HG03378 (cell line): ENCODE measurements around the gene SH3D21.

Source experiments
- ATAC-seq: cut with Tn5 transposase; IDR thresholded peaks from one replicate; pipeline ENCODE4 v1.9.1; 2021; ENCODE audit warnings: mild to moderate bottlenecking, moderate library complexity; ENCODE audit not compliant: unreplicated experiment

The SH3D21 gene

GRCh38 chr1:36303244-36303643 is 2.9 kb upstream of the SH3D21 start:
- no peak for ATAC-seq

GRCh38 chr1:36303650-36304360 is 2.4 kb upstream of the SH3D21 start:
- no peak for ATAC-seq

GRCh38 chr1:36304521-36304920 is 1.6 kb upstream of the SH3D21 start:
- ATAC-seq = no peak

GRCh38 chr1:36304970-36305914 is 926 bp upstream of the SH3D21 start:
- no peak for ATAC-seq

GRCh38 chr1:36305915-36306209 is 306 bp upstream of the SH3D21 start:
- no peak for ATAC-seq

- peak; percentile 93 for ATAC-seq
Measured at GRCh38 chr1:36306902-36307456, 811 bp downstream of the SH3D21 start.

- no peak for ATAC-seq
Measured at GRCh38 chr1:36307601-36308330, 1.6 kb downstream of the SH3D21 start.

- ATAC-seq = no peak
Measured at GRCh38 chr1:36309397-36309796, 3.2 kb downstream of the SH3D21 start.

- ATAC-seq = no peak
Measured at GRCh38 chr1:36320291-36320761, 14.2 kb downstream of the SH3D21 start.

GRCh38 chr1:36320767-36321118 is 14.6 kb downstream of the SH3D21 start:
- ATAC-seq = no peak

- ATAC-seq = no peak
Measured at GRCh38 chr1:36321119-36321951, 15.2 kb downstream of the SH3D21 start.

- ATAC-seq = no peak
Measured at GRCh38 chr1:36322041-36322785, 16.0 kb downstream of the SH3D21 start.

GRCh38 chr1:36322786-36323635 is 16.8 kb downstream of the SH3D21 start:
- no peak for ATAC-seq

GRCh38 chr1:36323636-36324352 is 17.6 kb downstream of the SH3D21 start, which contains the start of gene EVA1B:
Gene EVA1B, minus strand, starts transcription at chr1:36323645. Its CDS starts 608 bp downstream, at chr1:36323037.
- no peak for ATAC-seq

- ATAC-seq = no peak
Measured at GRCh38 chr1:36324353-36324703, 18.2 kb downstream of the SH3D21 start.

- ATAC-seq = no peak
Measured at GRCh38 chr1:36326499-36326898, 20.3 kb downstream of the SH3D21 start.

- no peak for ATAC-seq
Measured at GRCh38 chr1:36327421-36328087, 21.4 kb downstream of the SH3D21 start.

- no peak for ATAC-seq
Measured at GRCh38 chr1:36328088-36328480, 21.9 kb downstream of the SH3D21 start.
